HL-60/S4 (cell line): ENCODE measurements around the gene DOCK10.

Experiments used
- in situ Hi-C: fragments of 300-500 bp; cut with MboI; formaldehyde crosslinking; loops from 2 replicates; pipeline ENCODE4 v1.14.3; 2022; ENCODE audit warnings: low sequenced_read_pairs

Gene DOCK10

GRCh38 chr2:224747765-224748164 lies 294.5 kb downstream of the DOCK10 start:
- in situ Hi-C loops: no loop called here

GRCh38 chr2:224736227-224736626 lies 306.0 kb downstream of the DOCK10 start:
- in situ Hi-C loops: no loop called here

- in situ Hi-C loops: no loop called here
Observed at GRCh38 chr2:224734949-224735348, 307.3 kb downstream of the DOCK10 start.

DNA sequence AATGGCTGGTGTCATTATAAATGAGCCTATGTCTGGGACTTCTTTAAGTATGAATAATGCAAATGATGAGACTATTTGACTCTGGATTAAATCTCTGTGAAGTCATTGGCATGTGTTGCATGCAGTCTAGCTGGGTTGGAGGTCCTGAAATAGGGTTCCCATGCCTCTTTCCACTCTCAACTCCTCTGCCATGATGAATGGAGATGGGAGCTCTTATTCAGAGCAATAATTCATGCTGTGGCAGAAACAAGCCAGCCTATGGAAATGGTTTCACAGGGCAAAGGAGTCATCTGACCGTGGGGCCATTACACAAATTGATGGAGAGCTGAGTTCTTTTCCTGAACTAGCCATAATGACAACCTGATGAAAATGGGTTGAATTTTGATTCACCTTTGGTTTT lies 310.6 kb downstream of the DOCK10 start:
- in situ Hi-C loops: no loop called here

DNA sequence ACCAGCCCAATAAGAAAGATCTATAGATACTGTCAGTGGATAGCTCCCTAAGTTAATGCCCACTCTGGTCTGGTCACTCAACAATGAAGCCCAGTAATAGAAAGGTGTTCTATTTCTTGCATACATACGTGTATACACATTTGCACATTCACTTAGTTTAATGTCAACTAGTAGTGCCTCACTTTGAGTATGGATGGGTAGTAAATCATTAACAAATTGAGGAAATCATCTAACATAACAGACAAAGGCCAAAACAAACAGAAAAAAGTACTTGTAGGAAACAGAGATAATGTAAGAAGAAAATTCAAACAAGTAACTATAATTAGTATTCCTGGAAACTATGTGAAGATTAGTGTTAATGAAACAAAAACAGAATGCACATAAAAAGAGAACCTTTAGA lies 312.8 kb downstream of the DOCK10 start:
- in situ Hi-C loops: no loop called here

- in situ Hi-C loops: no loop called here
Observed at GRCh38 chr2:224724331-224724730, 317.9 kb downstream of the DOCK10 start.

DNA sequence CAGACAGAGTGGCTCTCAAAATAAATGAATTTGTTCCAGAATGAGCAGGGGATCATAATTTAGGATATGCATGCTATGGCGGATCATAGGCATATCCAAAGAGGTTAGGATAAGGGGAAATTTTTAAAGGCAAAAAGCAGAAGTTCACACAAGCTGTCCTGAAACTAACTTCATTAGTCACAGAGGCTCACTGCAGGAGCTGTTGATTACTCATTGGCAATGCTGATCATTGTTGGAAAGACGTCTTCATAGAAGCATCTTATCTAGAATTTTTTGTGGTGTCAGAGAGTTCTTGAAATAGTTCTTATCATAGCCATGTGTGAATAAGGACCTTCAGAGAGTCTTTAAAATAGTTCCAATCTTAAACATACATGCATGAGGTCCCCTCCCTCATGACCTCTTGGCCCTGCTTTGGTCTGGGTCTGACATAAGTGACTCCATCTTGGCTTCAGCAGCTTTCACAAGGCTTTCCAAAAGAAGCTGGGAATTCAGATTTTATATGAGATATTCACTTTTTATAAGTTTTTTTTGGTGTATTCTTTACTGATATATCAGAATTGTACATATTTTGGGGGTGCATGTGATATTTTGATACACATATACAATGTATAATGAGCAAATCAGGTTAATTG lies 318.6 kb downstream of the DOCK10 start:
- in situ Hi-C loops: no loop called here

- in situ Hi-C loops: no loop called here
Observed at GRCh38 chr2:224722770-224723169, 319.5 kb downstream of the DOCK10 start.

- in situ Hi-C loops: no loop called here
Observed at GRCh38 chr2:224722250-224722649, 320.0 kb downstream of the DOCK10 start.

DNA sequence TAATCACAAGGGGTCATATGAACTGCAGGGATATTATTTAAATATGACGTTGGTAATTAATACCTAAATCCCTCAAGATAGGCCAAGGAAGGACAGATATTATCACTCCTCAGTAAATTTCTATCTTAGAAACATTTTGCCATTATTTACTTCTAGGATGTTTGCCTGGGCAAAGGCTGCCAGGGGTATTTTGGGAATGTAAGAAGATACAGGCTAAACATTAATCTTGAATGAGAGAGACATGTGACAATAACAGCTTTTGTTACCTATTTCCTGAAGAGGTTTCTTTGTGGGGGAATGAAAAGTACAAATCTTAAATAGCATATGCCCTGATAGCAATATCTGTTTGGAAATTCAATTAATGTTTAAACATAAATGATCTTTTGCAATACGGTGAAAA lies 325.3 kb downstream of the DOCK10 start:
- in situ Hi-C loops: no loop called here

- in situ Hi-C loops: no loop called here
Observed at GRCh38 chr2:224716201-224716600, 326.1 kb downstream of the DOCK10 start, which contains the start of gene CCDC195. Gene CCDC195 (minus strand): TSS chr2:224716365. CDS start chr2:224716365, 0 bp downstream.
